Ecto neural progenitor cell (in vitro differentiated cells): ENCODE data around the gene FGF1.

Source experiments
- DNase-seq: peaks from one replicate; pipeline ENCODE4 v3.0.0-alpha.2; 2018; ENCODE audit warnings: low spot score

The FGF1 gene

GRCh38 chr5:142696379-142696778, 10.5 kb upstream of the FGF1 start:
- DNase-seq: no peak

GRCh38 chr5:142694092-142694856, 8.4 kb upstream of the FGF1 start:
- DNase-seq: no peak

GRCh38 chr5:142692321-142692894, 6.5 kb upstream of the FGF1 start:
- DNase-seq: no peak

- no peak for DNase-seq
Observed at GRCh38 chr5:142690667-142691066, 4.8 kb upstream of the FGF1 start.

- no peak for DNase-seq
Observed at GRCh38 chr5:142689081-142689480, 3.2 kb upstream of the FGF1 start.

- DNase-seq: no peak
Observed at GRCh38 chr5:142688281-142688989, 2.5 kb upstream of the FGF1 start.

GRCh38 chr5:142686968-142687367, 1.1 kb upstream of the FGF1 start:
- DNase-seq: no peak

- DNase-seq: no peak
Observed at GRCh38 chr5:142686210-142686734, 382 bp upstream of the FGF1 start.

GRCh38 chr5:142684508-142685041, 1.3 kb downstream of the FGF1 start:
- DNase-seq: no peak

GRCh38 chr5:142683881-142684505, 1.9 kb downstream of the FGF1 start:
- DNase-seq: no peak

- DNase-seq: no peak
Observed at GRCh38 chr5:142683116-142683515, 2.8 kb downstream of the FGF1 start.

GRCh38 chr5:142680605-142681259, 5.2 kb downstream of the FGF1 start:
- DNase-seq: no peak

- DNase-seq: no peak
Observed at GRCh38 chr5:142679744-142680143, 6.1 kb downstream of the FGF1 start.

- DNase-seq: no peak
Observed at GRCh38 chr5:142678529-142678928, 7.4 kb downstream of the FGF1 start.

- DNase-seq: no peak
Observed at GRCh38 chr5:142677198-142677597, 8.7 kb downstream of the FGF1 start.

- DNase-seq: no peak
Observed at GRCh38 chr5:142676318-142676717, 9.6 kb downstream of the FGF1 start.

- no peak for DNase-seq
Observed at GRCh38 chr5:142674531-142675469, 11.1 kb downstream of the FGF1 start.

- no peak for DNase-seq
Observed at GRCh38 chr5:142671801-142672200, 14.1 kb downstream of the FGF1 start.

- no peak for DNase-seq
Observed at GRCh38 chr5:142671266-142671665, 14.6 kb downstream of the FGF1 start.

GRCh38 chr5:142670804-142671203, 15.1 kb downstream of the FGF1 start:
- no peak for DNase-seq

GRCh38 chr5:142669477-142669876, 16.4 kb downstream of the FGF1 start:
- no peak for DNase-seq
